Measurements from ENCODE around the gene CAGE1.

DNA sequence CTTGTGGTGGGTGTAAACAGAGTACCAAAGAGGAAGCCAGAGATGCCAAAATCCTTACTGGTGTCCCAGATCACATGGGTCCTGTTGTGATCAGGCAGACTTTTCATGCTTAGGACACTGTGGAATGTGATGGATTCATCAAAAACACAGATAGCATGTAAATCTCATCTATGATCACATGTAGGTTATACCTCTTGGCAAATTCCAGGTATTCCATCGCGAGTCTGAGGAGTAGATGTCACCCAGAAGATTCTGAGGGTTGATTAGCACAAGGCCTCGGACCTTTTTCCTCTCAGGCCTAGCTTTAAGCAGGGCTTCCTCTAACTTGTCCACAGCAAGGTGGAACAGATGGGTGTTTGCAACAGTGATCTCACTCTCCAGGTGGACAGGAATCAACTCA, 48.3 kb downstream of the CAGE1 start:
- TF ChIP-seq, protein P1, sequence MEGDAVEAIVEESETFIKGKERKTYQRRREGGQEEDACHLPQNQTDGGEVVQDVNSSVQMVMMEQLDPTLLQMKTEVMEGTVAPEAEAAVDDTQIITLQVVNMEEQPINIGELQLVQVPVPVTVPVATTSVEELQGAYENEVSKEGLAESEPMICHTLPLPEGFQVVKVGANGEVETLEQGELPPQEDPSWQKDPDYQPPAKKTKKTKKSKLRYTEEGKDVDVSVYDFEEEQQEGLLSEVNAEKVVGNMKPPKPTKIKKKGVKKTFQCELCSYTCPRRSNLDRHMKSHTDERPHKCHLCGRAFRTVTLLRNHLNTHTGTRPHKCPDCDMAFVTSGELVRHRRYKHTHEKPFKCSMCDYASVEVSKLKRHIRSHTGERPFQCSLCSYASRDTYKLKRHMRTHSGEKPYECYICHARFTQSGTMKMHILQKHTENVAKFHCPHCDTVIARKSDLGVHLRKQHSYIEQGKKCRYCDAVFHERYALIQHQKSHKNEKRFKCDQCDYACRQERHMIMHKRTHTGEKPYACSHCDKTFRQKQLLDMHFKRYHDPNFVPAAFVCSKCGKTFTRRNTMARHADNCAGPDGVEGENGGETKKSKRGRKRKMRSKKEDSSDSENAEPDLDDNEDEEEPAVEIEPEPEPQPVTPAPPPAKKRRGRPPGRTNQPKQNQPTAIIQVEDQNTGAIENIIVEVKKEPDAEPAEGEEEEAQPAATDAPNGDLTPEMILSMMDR (IDR thresholded peaks at IDR 0.05; ENCODE audit: low read depth, low read length), result no peak
- TF ChIP-seq MYC (IDR thresholded peaks at IDR 0.05; ENCODE audit: low read depth, low read length), result no peak
- TF ChIP-seq POLR2A (IDR thresholded peaks at IDR 0.05; ENCODE audit: extremely low read depth, insufficient read length), result no peak
